NCI-H146 treated with DMSO at 0.1 percent for 48 hours (cell line): ENCODE results near the gene OR13J1.

ENCODE experiments used
- DNase-seq: peaks from one replicate; lab custom pipeline; 2025; ENCODE audit not compliant: unreplicated experiment; lab: John Stamatoyannopoulos, UW

OR13J1 gene

GRCh38 chr9:35835216-35835632 lies 35.0 kb downstream of the OR13J1 start:
- no peak for DNase-seq

GRCh38 chr9:35834260-35835215 lies 35.7 kb downstream of the OR13J1 start:
- DNase-seq, result no peak

GRCh38 chr9:35832814-35833213 lies 37.4 kb downstream of the OR13J1 start:
- no peak for DNase-seq

- no peak for DNase-seq
These were observed 39.2 kb downstream of the OR13J1 start for GRCh38 chr9:35831040-35831439.

- no peak for DNase-seq
These were observed 40.5 kb downstream of the OR13J1 start for GRCh38 chr9:35829764-35830096.

- peak; percentile 85 for DNase-seq
These were observed 41.0 kb downstream of the OR13J1 start, which contains the start of gene TMEM8B for GRCh38 chr9:35829084-35829763. TMEM8B (plus strand) TSS chr9:35829228; CDS start chr9:35829448, 220 bp downstream.

GRCh38 chr9:35828716-35829083 lies 41.5 kb downstream of the OR13J1 start, which contains the start of gene FAM221B:
FAM221B (minus strand) TSS chr9:35828732; CDS start chr9:35826161, 2,571 bp downstream.
- DNase-seq, result no peak

- no peak for DNase-seq
These were observed 42.7 kb downstream of the OR13J1 start for GRCh38 chr9:35827486-35827885.

GRCh38 chr9:35826071-35826701 lies 44.0 kb downstream of the OR13J1 start:
- peak; percentile 68 for DNase-seq

- DNase-seq, result no peak
These were observed 47.3 kb downstream of the OR13J1 start for GRCh38 chr9:35822926-35823325.

GRCh38 chr9:35820076-35820475 lies 50.1 kb downstream of the OR13J1 start:
- DNase-seq, result no peak
